Measurements from ENCODE around the gene SMIM26.
A peak's percentile ranks its signal among the peaks of the same experiment; 100 is the strongest.
"Not testable (repeated sequence)": the region's sequence is repeated elsewhere in the genome, so short reads cannot be mapped to it uniquely, and the experiment has no call there.

SMIM26 gene, protein sequence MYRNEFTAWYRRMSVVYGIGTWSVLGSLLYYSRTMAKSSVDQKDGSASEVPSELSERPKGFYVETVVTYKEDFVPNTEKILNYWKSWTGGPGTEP

DNA sequence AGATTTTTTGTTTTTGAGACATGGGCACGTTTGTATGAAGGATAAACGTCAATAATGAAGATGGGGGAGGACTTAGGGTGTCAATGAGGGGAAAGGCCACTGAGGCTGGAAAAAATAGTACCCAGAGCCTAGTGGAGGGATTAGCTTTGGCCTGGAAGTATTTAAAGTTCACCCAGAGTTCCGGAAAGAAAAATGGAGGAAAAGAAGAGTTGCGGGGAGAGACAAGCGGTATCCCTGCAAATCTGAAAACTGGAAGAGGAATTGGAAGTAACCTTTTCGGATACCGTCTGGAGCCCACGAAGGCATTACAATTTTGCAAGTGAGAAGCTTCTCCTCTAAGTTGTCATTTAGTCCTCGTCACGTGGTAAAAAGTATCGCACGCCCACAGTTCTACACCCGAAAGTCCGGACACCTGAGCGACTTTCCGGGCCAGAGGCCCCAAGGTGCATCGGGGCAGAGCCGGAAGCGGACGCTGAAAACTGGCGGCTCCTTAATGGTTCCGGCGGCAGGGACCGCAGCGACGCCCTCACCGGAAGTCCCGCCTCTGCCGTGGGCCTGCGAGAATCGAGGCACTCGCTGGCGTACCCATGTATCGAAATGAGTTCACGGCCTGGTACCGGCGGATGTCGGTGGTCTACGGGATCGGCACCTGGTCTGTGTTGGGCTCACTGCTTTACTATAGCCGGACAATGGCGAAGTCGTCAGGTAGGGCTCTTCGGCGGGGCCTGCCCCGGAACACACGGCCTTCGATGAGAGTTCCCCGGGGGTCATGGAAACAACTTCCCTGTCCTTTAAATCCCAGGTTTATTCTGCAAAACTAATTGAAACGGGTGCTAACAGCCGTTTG is at the start of gene SMIM26:
Gene SMIM26 (plus strand): TSS at position 541 of the 847 bp plus-strand sequence. CDS start 47 bp downstream, at position 588.
- Histone ChIP-seq H3K27me3 (ENCODE audit: control insufficient read depth in 1 of 2, insufficient read depth in 2 of 2, low read length in 2 of 2) (no peaks in the 10 kb centered on the region), H3K4me3 (ENCODE audit: low read depth in 1 of 2, low read length in 2 of 2) (peak within 1 kb of the TSS; percentile 96 to 97), H3K27ac (ENCODE audit: low read depth, low read length) (peak within 1 kb of the TSS; percentile 76), H3K4me1 (ENCODE audit: control insufficient read depth in 1 of 2, insufficient read depth in 2 of 2, low read length in 2 of 2) (peaks cover 5 to 14% of the 10 kb centered on the region in 2 donors), H3K36me3 (ENCODE audit: control insufficient read depth in 1 of 2, insufficient read depth in 2 of 2, low read length in 2 of 2) (peaks cover 3 to 37% of the 10 kb centered on the region in 2 donors), H3K9ac (ENCODE audit: low read depth in 1 of 2, low read length in 2 of 2) (peak within 1 kb of the TSS; percentile 82 to 99), H3K9me3 (ENCODE audit: control insufficient read depth in 1 of 2, low read length in 2 of 2) (no peaks in the 10 kb centered on the region)

DNA sequence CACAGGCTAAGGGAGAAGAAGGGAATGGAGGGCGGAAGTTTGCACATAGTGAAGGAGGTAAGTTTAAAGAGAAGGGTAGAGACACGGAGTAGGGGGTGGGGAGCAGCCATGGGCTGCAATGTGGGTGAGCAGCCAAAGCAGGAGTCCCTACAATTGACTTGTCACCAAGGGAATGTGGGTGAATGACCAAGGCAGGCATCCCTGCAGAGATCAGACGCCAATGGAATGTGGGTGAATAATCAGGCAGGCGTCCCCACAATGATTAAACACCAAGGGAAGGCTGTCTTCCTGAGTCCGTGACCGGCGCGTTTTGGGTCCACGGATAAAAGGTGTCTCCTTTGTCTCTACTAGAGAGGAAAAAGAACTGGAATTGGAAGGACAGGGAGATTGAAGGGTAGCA is 45.2 kb upstream of the SMIM26 start:
- peaks cover 22 to 45% of the 10 kb centered on the region in 2 donors for H3K36me3 ChIP-seq (ENCODE audit: control insufficient read depth in 1 of 2, insufficient read depth in 2 of 2, low read length in 2 of 2)

DNA sequence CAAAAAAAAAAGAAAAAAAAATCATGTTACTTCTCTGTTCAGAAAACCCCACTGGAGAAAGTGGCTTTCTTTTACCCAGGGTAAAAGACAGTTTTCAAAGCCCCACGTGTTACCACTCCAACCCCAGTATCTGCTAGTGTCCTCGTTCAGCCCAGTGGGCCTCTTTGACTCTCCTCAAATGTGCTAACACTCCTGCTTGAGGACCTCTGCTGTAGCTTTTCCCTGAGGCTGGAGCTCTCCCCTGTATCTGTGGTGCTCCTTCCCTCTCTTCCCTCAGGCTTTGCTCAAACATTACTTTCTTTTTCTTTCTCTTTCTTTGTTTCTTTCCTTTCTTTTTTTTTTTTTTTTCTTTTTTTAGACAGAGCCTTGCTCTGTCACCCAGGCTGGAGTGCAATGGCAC is 44.2 kb upstream of the SMIM26 start:
- Histone ChIP-seq H3K27ac (ENCODE audit: low read depth, low read length) (no peak overlapping the region), H3K27me3 (ENCODE audit: control insufficient read depth in 1 of 2, insufficient read depth in 2 of 2, low read length in 2 of 2) (no peaks in the 10 kb centered on the region), H3K36me3 (ENCODE audit: control insufficient read depth in 1 of 2, insufficient read depth in 2 of 2, low read length in 2 of 2) (peaks cover 30 to 52% of the 10 kb centered on the region in 2 donors), H3K9me3 (ENCODE audit: control insufficient read depth in 1 of 2, low read length in 2 of 2) (no peaks in the 10 kb centered on the region), H3K9ac (ENCODE audit: low read depth in 1 of 2, low read length in 2 of 2) (no peak overlapping the region), H3K4me1 (ENCODE audit: control insufficient read depth in 1 of 2, insufficient read depth in 2 of 2, low read length in 2 of 2) (no peaks in the 10 kb centered on the region), H3K4me3 (ENCODE audit: low read depth in 1 of 2, low read length in 2 of 2) (no peak overlapping the region)

More for the DNA sequence above, 45.2 kb upstream of the SMIM26 start:
- H3K9me3 ChIP-seq (ENCODE audit: control insufficient read depth in 1 of 2, low read length in 2 of 2); H3K27me3 ChIP-seq (ENCODE audit: control insufficient read depth in 1 of 2, insufficient read depth in 2 of 2, low read length in 2 of 2); H3K4me1 ChIP-seq (ENCODE audit: control insufficient read depth in 1 of 2, insufficient read depth in 2 of 2, low read length in 2 of 2); H3K4me3 ChIP-seq (ENCODE audit: low read depth in 1 of 2, low read length in 2 of 2); H3K9ac ChIP-seq (ENCODE audit: low read depth in 1 of 2, low read length in 2 of 2); H3K27ac ChIP-seq (ENCODE audit: low read depth, low read length): not testable (repeated sequence)

GRCh38 chr20:18524646-18525045 is 42.6 kb upstream of the SMIM26 start:
- Histone ChIP-seq H3K36me3 (ENCODE audit: control insufficient read depth in 1 of 2, insufficient read depth in 2 of 2, low read length in 2 of 2) (peaks cover 42 to 68% of the 10 kb centered on the region in 2 donors), H3K27me3 (ENCODE audit: control insufficient read depth in 1 of 2, insufficient read depth in 2 of 2, low read length in 2 of 2) (no peaks in the 10 kb centered on the region), H3K9ac (ENCODE audit: low read depth in 1 of 2, low read length in 2 of 2) (no peak overlapping the region), H3K27ac (ENCODE audit: low read depth, low read length) (no peak overlapping the region), H3K4me1 (ENCODE audit: control insufficient read depth in 1 of 2, insufficient read depth in 2 of 2, low read length in 2 of 2) (no peaks in the 10 kb centered on the region), H3K9me3 (ENCODE audit: control insufficient read depth in 1 of 2, low read length in 2 of 2) (no peaks in the 10 kb centered on the region), H3K4me3 (ENCODE audit: low read depth in 1 of 2, low read length in 2 of 2) (no peak overlapping the region)

DNA sequence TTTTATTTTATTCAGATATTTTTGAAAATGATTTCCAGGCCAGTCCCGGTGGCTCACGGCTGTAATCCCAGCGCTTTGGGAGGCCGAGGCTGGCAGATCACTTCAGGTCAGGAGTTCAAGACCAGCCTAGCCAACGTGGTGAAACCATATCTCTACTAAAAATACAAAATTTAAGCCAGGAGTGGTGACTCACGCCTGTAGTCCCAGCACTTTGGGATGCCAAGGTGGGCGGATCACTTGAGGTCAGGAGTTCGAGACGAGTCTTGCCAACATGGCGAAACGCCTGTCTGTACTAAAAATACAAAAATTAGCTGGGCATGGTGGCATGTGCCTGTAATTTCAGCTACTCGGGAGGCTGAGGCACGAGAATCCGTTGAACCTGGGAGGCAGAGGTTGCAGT is 40.5 kb upstream of the SMIM26 start:
- H3K4me3 ChIP-seq (ENCODE audit: low read depth in 1 of 2, low read length in 2 of 2); H3K9ac ChIP-seq (ENCODE audit: low read depth in 1 of 2, low read length in 2 of 2); H3K27me3 ChIP-seq (ENCODE audit: control insufficient read depth in 1 of 2, insufficient read depth in 2 of 2, low read length in 2 of 2); H3K9me3 ChIP-seq (ENCODE audit: control insufficient read depth in 1 of 2, low read length in 2 of 2); H3K27ac ChIP-seq (ENCODE audit: low read depth, low read length); H3K4me1 ChIP-seq (ENCODE audit: control insufficient read depth in 1 of 2, insufficient read depth in 2 of 2, low read length in 2 of 2): not testable (repeated sequence)
- peaks cover 55 to 81% of the 10 kb centered on the region in 2 donors for H3K36me3 ChIP-seq (ENCODE audit: control insufficient read depth in 1 of 2, insufficient read depth in 2 of 2, low read length in 2 of 2)

DNA sequence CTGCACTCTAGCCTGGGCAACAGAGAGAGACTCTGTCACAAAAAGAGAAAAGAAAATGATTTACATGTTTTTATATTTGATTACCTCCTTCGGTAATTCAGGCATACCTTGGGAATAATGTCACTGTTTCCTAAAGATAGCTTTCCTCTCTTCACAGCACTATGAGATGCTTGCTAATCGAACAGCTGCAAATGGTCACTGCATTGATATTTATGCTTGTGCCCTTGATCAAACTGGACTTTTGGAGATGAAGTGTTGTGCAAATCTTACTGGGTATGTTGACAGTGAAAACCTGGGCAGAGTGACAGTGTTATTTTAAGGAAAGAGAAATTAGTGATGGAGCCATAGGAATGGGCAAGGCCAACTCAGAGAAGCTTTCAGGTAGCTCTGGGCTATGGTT is 39.9 kb upstream of the SMIM26 start:
- Histone ChIP-seq H3K27ac (ENCODE audit: low read depth, low read length) (no peak overlapping the region), H3K27me3 (ENCODE audit: control insufficient read depth in 1 of 2, insufficient read depth in 2 of 2, low read length in 2 of 2) (no peaks in the 10 kb centered on the region), H3K36me3 (ENCODE audit: control insufficient read depth in 1 of 2, insufficient read depth in 2 of 2, low read length in 2 of 2) (peaks cover 55 to 81% of the 10 kb centered on the region in 2 donors), H3K4me1 (ENCODE audit: control insufficient read depth in 1 of 2, insufficient read depth in 2 of 2, low read length in 2 of 2) (no peaks in the 10 kb centered on the region), H3K9ac (ENCODE audit: low read depth in 1 of 2, low read length in 2 of 2) (no peak overlapping the region), H3K9me3 (ENCODE audit: control insufficient read depth in 1 of 2, low read length in 2 of 2) (no peaks in the 10 kb centered on the region), H3K4me3 (ENCODE audit: low read depth in 1 of 2, low read length in 2 of 2) (no peak overlapping the region)

- Histone ChIP-seq H3K4me1 (ENCODE audit: control insufficient read depth in 1 of 2, insufficient read depth in 2 of 2, low read length in 2 of 2) (no peaks in the 10 kb centered on the region), H3K27me3 (ENCODE audit: control insufficient read depth in 1 of 2, insufficient read depth in 2 of 2, low read length in 2 of 2) (no peaks in the 10 kb centered on the region), H3K27ac (ENCODE audit: low read depth, low read length) (no peak overlapping the region), H3K9me3 (ENCODE audit: control insufficient read depth in 1 of 2, low read length in 2 of 2) (no peaks in the 10 kb centered on the region), H3K9ac (ENCODE audit: low read depth in 1 of 2, low read length in 2 of 2) (no peak overlapping the region), H3K4me3 (ENCODE audit: low read depth in 1 of 2, low read length in 2 of 2) (no peak overlapping the region), H3K36me3 (ENCODE audit: control insufficient read depth in 1 of 2, insufficient read depth in 2 of 2, low read length in 2 of 2) (peaks cover 60 to 86% of the 10 kb centered on the region in 2 donors)
Measured at GRCh38 chr20:18527836-18528235, 39.4 kb upstream of the SMIM26 start.

DNA sequence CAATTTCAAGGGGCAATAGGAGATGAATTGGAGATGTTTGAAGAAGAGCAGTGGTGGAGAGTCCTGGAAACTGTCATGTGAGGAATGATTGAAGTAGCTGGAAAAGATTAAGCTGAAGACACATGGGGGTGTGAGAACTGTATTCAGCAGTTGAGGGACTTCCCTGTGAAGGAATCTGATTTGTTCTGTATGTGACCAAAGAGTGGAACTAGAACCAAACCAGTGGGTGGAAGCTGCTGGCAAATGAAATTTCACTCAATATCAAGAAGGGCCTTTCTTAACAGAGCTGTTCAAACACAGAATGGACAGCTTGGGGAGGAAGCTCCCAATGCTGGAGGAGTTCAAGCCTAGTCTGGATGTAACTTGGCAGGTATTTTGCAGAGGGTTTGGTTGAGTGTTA is 38.2 kb upstream of the SMIM26 start:
- H3K9ac ChIP-seq (ENCODE audit: low read depth in 1 of 2, low read length in 2 of 2), result no peak overlapping the region
- no peak overlapping the region for H3K27ac ChIP-seq (ENCODE audit: low read depth, low read length)
- no peaks in the 10 kb centered on the region for H3K4me1 ChIP-seq (ENCODE audit: control insufficient read depth in 1 of 2, insufficient read depth in 2 of 2, low read length in 2 of 2)
- H3K27me3 ChIP-seq (ENCODE audit: control insufficient read depth in 1 of 2, insufficient read depth in 2 of 2, low read length in 2 of 2), result no peaks in the 10 kb centered on the region
- peaks cover 65 to 96% of the 10 kb centered on the region in 2 donors for H3K36me3 ChIP-seq (ENCODE audit: control insufficient read depth in 1 of 2, insufficient read depth in 2 of 2, low read length in 2 of 2)
- H3K4me3 ChIP-seq (ENCODE audit: low read depth in 1 of 2, low read length in 2 of 2), result no peak overlapping the region
- no peaks in the 10 kb centered on the region for H3K9me3 ChIP-seq (ENCODE audit: control insufficient read depth in 1 of 2, low read length in 2 of 2)

DNA sequence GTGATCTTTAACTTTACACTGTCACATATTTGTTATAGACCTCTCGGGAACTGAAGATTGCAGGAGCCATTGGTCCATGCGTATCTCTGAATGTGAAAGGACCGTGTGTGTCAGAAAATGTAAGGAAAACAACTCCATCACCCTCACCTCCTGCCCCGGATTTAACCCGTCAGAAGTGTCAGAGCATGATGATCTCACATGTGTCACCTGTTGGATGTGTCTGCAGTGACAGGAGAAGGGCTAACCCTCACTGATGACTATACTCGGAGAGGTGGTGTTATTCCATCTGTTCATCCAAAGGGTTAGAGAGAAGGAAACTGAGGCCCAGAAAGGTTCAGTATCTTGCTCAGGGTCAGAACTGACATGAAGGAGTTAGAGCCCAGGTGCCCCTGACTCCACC is 34.6 kb upstream of the SMIM26 start:
- Histone ChIP-seq H3K27me3 (ENCODE audit: control insufficient read depth in 1 of 2, insufficient read depth in 2 of 2, low read length in 2 of 2) (no peaks in the 10 kb centered on the region), H3K36me3 (ENCODE audit: control insufficient read depth in 1 of 2, insufficient read depth in 2 of 2, low read length in 2 of 2) (peaks cover 58 to 83% of the 10 kb centered on the region in 2 donors), H3K9ac (ENCODE audit: low read depth in 1 of 2, low read length in 2 of 2) (no peak overlapping the region), H3K4me1 (ENCODE audit: control insufficient read depth in 1 of 2, insufficient read depth in 2 of 2, low read length in 2 of 2) (no peaks in the 10 kb centered on the region), H3K4me3 (ENCODE audit: low read depth in 1 of 2, low read length in 2 of 2) (no peak overlapping the region), H3K27ac (ENCODE audit: low read depth, low read length) (no peak overlapping the region), H3K9me3 (ENCODE audit: control insufficient read depth in 1 of 2, low read length in 2 of 2) (no peaks in the 10 kb centered on the region)

- Histone ChIP-seq H3K4me3 (ENCODE audit: low read depth in 1 of 2, low read length in 2 of 2) (no peak overlapping the region), H3K27ac (ENCODE audit: low read depth, low read length) (no peak overlapping the region), H3K27me3 (ENCODE audit: control insufficient read depth in 1 of 2, insufficient read depth in 2 of 2, low read length in 2 of 2) (no peaks in the 10 kb centered on the region), H3K4me1 (ENCODE audit: control insufficient read depth in 1 of 2, insufficient read depth in 2 of 2, low read length in 2 of 2) (no peaks in the 10 kb centered on the region), H3K9ac (ENCODE audit: low read depth in 1 of 2, low read length in 2 of 2) (no peak overlapping the region), H3K9me3 (ENCODE audit: control insufficient read depth in 1 of 2, low read length in 2 of 2) (no peaks in the 10 kb centered on the region), H3K36me3 (ENCODE audit: control insufficient read depth in 1 of 2, insufficient read depth in 2 of 2, low read length in 2 of 2) (peaks cover 50 to 80% of the 10 kb centered on the region in 2 donors)
Measured at GRCh38 chr20:18533491-18533890, 33.7 kb upstream of the SMIM26 start.

All from duodenal mucosa (tissue), 2 donors.